ENCODE data around the gene HEXD.
"Not testable (repeated sequence)": the region's sequence is repeated elsewhere in the genome, so short reads cannot be mapped to it uniquely, and the experiment has no call there.

HEXD gene

DNA sequence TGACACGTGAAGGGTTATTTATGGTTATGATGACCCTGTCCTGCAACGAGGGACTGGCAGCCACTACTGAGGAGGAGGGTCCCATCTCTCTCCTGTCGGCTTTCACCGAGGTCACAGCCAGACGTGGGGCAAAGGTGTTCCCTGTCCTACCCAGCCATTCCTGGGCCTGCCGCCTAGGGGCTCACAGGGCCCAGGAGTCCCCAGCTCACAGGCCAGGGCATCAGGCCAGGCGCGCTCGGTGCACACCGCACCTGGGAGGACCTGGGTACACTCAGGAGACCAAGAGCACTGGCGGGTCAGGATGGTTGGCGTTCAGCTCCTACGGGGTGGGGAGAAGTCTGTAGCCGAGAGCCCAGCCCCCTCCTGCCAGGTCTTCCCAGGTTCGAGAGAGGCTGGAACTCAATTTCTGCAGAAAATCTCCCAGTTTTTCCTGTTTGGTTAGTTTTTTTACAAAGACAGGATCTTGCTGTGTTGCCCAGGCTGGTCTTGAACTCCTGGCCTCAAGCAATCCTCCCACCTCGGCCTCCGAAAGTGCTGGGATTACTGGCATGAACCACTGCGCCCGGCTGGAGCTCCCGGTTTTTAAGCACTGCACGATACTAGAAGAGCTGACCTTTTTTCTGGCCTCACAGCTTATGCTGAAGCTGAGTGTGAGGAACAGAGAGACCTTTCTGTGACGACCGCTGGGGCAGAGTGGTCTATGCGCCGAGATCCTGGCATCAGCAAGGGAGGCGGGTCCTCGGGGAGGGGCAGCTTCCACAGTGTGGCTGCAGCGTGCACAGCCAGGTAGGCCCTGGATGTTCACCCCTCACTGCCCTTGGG, 24.7 kb downstream of the HEXD start:
- DNase-seq = no peak

DNA sequence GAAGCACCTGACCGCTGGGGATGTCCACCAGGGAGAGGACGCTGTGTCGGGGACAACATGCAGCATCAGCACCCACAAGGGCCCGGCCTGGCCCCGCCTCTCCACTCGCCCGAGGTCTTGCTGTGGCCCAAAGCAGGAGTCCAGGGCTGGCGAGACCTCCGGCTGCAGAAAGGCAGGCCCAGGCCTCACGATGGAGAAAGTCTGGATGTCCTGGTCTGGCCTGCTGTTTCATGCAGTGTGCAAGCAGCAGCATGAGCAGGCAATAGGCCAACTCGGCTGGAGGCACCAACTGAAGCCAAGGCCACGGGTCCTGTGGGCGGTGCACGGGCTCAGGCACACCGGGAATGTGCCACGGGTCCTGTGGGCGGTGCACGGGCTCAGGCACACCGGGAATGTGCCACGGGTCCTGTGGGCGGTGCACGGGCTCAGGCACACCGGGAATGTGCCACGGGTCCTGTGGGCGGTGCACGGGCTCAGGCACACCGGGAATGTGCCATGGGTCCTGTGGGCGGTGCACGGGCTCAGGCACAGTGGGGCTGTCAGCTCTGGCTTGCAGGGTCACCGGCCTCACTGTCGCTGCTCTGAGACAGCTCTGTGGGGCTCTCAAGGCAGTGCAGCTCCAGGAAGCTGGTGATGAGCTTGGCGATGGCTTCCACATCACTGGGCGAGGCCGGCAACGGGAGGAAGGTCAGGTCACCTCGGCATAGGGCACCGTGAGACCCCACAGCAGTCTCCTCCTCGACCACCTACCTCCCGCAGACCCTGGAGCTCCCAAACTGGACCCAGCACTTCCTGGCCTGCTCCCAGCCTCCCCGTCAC, 25.5 kb downstream of the HEXD start:
- DNase-seq = no peak

DNA sequence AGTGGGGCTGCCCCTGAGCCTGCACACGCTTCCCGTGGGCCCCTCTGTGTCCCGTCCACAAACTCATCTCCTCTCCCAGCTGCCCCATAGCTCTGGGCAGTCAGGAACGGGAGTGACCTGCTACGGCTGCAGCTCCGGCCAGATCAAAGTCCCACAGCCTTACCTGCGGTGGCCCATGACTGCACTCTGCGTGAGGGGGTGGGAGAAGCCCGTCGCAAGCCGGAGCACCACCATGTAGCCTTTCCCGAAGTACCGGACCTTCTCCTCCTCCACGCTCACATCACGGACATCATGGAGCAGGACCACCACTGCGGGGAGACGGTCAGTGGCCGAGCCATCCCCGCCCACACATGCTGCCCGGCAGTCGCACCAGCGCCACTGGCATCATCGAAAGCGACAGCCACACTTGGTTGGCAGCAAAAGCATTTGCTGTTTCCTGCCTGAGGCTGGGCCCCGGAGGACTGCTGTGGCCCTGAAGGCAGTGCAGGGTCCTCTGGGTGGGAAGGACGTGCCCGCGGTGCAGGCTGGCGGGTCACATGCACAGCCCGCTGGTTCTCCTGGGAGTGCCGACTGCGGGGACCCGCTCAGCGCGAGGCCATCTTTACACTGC, 26.2 kb downstream of the HEXD start:
- no peak for DNase-seq

DNA sequence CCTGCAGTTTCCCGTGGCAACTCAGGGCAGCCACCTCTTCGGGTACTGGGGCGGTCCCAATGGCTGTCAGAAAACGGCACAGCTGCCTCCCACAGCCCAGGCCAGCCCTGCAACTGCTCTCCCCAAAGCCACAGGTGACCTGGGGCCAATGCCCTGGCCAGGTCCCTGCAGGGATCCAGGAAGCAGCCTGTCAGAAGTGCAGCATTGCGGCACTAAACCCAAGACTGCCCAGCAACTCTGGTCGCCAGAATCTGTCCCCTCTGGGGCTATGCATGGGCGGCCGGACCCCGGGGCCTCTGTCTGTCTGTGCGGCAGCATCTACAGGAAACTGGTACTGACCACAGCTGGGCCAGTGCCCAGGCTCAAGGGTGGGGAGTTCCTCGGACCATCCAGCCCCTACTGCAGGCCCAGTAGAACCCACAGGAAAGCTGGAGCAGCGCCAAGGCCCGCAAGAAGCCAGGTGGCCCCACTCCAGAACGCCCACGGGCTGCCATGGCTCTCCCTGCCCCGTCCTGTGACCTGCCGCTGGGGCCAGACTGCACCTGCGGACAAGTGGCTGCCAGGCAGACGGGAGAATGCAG, 26.9 kb downstream of the HEXD start:
- no peak for DNase-seq

DNA sequence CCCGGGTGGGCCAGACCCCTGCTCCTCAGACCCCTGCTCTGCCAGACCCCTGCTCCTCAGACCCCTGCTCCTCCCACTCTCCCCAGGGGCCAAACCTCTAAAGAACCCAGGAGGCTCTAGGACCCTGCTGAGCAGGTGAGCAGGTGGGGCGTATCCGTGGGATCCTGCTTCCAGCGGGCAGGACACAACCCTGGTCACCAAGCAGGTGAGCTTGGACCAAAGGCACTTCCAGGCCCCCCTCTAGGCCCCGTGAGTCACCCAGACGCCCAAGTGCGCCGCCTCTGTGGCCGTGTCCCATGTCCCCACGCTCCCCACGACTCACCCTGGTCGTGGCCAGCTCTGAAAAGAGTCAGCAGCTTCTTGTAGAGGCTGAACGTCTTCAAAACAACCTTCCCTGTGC, 27.4 kb downstream of the HEXD start:
- DNase-seq = no peak

DNA sequence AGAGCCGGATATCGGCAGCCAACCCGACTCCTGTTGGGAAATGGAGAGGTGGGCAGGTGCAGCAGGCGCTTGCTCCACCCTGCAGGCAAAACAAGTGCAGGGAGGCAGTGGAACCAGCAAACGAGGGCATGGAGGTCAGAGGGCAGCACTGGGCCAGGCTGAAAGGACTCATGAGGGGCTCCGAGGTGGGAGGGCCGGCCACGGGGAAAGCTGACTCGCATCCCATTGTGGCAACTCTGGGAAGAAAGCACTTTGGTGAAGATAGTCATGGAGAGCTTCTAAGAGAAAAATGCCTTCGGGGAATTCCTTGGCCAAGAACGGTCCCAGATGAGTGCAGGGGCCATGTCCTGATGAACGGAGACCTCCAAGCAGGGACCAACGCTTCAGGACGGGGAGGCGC, 28.0 kb downstream of the HEXD start:
- DNase-seq = no peak

DNA sequence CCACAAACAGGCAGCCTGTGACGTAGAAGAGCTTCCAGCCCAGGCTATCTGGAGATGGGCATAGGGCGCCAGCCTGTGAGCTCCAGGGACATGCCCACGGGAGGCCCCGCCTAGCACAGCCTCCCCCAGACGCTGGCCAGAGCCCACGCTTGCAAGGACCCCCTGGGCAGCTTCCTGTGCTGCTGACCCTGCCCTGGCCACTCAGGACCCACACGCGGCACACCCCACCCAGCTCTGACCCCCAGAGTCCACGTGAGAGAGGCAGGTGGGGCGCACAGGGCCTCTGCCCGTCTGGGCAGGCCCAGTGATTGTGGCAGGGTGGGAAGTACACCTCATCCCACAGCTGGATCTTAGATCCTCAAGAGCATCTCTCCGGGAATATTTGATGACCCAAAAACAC, 28.5 kb downstream of the HEXD start:
- no peak for DNase-seq

DNA sequence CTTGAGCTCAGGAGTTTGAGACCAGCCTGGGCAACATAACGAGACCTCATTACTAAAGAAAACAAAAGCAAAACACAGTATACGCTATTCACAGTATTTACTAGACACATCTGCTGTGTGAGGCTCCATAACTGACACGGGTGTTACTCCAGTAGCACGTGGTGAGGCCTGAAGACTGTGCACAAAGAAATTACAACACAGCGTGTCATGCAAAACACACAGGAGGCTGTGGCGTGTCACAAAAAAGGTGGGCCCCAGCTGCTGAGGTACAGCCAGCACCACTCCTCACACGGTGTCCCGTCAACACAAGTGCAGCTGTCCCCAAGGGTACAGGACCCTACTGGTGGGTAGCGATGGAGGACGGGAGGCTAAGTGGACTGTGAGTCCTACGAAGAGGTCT, 29.7 kb downstream of the HEXD start:
- DNase-seq = no peak

DNA sequence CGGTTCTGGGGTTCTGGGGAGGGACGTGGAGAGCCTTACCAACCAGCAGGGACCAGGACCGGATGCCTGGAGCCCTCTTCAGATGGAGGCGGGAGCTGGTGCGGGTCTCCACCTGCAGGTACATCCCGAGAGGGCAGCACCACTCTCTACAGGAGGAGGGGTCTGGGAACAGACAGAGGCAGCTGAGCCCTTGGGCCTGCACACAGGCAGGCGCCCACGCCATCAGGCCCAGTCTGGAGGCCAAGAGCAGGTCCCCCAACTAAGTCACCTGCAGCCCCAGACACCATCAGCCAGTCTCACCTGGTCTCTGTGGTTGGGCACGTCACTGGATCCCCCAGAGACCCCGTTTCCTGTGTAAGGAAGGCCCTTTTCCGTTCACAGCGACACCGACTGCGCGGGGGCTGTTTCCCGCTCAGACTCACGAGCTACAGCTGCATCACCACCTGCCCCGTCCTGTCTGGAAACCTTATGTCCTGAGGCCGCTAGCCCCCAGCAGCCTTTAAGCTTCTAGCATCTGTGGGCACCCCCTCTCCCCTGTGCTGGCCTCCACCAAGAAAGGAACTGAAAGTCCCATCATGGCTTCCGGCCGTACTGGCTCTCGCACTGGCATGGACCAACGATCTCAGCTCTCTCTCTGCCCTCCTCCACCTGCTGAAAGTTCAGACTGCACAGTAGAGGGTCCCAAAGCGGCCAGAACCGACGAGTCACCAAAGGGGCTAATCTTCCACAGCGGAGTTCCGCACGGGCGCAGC, 31.2 kb downstream of the HEXD start:
- peak; percentile 58 for DNase-seq

DNA sequence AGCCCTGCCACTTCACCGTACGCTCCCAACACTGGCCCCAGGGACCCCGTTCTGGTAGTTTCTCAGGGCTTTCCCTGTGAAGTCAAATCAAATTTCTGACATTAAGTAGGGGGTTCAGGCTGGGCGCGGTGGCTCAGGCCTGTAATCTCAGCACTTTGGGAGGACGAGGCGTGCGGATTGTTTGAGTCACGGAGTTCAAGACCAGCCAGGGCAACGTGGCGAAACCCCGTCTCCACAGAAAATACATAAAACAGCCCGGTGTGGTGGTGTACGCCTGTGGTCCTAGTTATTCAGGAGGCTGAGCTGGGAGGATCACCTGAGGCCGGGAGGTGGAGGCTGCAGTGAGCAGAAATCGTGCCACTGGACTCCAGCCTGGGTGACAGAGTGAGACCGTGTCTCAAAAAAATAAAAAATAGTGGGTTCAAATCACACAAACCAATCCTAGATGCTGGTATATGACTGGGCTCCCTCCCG, 31.8 kb downstream of the HEXD start:
- peak; percentile 37 for DNase-seq

DNA sequence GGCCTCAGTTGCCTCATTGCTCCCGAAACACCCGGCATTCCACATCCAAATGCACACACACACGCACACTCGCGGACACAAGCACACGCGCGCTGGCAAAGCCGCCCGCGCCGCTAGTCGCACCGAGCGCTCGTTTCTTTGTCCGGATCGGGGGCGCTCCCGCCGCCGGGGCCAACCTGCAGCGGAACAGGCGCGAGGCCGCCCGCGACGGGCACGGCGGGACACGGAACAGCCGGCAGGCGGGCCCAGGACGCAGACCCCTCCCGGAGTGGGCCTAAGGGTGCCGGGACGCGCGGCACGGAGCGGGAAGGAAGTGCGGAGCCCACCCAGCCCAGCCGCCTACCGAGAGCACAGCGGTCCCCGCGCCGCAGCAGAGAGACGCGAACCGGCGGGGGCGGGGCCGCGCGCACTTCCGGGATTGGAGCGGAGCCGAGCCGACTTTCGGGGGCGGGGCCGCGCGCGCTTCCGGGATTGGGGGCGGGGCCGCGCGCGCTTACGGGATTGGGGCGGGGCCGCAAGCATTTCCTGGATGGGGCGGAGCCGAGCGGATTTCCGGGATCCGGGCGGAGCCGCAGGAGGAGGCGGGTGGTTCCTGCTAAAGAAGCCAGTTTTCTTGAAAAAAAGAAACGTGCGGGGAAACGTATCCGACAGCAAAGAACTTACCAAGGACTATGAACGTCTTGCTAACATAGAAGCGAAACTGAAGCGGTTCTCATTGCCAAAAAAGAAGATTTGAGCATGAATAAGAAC, 32.4 kb downstream of the HEXD start, which contains the start of gene CYBC1:
TSS of gene CYBC1 (minus strand) at position 396 of the 750 bp plus-strand sequence. CDS start 1,498 bp downstream, outside the sequence.
- peak; percentile 94 for DNase-seq

DNA sequence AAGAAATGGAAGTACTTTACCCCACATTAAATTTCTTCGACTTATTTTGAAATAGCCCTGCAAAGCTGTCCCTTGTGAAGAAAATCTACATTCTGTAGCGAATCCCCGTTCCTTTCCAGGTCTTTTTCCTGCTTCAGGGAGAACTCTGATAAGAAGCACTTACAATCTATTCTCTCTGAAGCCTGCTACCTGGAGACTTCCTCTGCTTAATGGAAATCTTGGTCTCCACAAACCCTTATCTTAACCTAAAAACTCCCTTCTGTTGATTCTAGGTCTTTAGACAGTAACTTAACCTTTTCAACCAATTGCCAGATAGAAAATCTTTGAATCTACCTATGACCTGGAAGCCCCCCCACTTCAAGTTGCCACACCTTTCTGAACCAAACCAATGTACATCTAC, 34.0 kb downstream of the HEXD start:
- no peak for DNase-seq

DNA sequence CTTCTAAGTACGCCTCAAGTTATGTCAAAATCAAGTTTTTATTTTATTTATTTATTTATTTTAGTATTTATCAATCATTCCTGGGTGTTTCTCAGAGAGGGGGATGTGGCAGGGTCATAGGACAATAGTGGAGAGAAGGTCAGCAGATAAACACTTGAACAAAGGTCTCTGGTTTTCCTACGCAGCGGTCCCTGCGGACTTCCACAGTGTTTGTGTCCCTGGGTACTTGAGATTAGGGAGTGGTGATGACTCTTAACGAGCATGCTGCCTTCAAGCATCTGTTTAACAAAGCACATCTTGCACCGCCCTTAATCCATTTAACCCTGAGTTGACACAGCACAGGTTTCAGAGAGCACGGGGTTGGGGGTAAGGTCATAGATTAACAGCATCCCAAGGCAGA, 35.0 kb downstream of the HEXD start:
- DNase-seq = not testable (repeated sequence)

DNA sequence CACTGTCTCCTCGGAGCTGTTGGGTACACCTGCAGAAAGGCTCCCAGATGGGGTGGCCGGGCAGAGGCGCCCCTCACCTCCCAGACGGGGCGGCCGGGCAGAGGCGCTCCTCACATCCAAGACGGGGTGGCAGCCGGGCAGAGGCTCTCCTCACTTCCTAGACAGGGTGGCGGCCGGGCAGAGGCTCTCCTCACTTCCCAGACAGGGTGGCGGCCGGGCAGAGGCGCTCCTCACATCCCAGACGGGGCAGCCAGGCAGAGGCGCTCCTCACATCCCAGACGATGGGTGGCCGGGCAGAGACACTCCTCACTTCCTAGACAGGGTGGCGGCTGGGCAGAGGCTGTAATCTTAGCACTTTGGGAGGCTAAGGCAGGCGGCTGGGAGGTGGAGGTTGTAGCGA, 35.6 kb downstream of the HEXD start:
- not testable (repeated sequence) for DNase-seq

DNA sequence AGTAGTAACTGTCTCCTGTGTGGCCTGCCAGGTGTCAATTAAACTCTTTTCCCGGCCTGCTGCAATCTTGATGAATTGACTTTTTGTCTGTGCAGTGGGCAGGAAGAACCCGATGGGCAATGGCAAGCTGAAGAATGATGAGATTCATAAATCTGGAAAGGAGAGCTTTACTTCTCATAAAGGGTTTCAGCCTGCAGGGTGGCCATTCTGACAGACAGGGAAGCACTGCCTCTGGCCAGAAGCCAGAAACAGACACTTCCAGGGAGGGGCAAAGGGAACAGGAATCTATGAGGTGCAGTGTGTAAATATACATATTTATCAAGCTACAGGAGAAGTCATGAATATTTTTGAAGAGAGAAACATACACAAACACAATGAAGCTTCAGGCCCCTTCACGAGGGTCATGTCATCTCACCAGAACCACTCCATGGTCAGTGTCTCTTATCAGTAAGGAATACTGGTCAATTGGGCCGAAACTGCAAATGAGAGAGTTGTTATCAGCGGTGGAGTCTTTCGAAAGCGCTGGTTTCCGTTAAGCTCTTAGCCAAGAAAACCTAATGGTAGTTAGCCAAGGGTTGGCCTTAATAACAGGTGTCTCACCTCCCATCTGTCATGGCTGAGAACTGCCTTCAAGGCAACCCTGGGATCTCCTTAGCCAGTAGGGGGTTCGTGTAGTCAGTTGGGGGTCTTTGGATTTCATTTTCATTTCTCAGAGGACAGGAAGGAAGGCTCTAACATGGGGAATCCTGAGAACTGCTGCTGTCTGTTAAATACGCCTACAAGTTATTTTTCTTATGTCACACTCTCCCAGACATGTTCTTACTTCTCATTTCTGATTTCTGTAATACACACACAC, 39.2 kb downstream of the HEXD start:
- DNase-seq = no peak

DNA sequence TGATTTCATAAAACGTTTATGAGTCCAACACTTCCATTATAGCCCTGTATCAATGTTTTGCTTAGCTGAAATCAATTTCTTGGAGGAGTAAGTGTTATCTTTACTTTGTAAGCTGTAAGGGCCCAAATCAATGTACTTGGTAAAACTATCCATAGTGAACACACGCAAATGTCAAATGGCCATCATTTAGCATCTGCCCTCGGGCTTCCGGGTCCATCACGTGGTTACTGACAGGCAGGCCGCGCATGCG, 39.7 kb downstream of the HEXD start:
- no peak for DNase-seq

DNA sequence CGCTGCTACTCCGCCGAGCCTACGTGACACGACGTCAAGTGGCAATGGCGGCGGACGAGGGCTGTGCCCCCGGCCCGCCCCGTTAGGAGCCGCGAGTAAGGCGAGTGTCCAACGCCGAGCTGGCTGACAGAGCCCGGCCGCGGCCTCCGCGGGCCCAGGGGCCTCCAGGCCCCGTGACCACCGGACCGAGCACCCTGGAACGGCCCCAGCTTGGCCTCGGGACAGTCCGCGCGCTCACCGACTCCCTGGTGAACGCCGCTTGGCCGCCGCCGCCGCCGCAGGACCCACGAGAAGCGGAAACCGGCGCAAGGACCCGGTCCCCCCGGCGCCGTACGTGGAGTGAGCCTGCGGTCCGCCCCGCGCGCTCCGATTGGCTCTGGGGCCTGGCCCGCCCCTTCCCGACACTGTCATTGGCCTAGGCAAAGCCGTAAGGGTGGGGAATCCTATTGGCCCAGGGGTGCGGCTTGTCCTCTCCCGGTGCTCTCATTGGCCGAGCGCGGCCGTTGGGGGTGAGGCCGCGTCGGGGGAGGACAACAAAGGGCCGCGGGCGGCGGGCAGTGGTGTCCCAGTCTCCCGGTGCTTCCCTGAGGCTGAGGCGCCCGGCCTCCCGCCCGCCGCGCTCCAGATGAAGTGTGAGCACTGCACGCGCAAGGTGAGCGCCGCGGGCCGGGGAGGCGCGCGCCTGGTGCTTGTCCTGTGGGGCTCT, 40.2 kb downstream of the HEXD start, which contains the start of gene NARF:
TSS of gene NARF (plus strand) at position 563 of the 706 bp plus-strand sequence. CDS start at position 626, 63 bp downstream.
- peak; percentile 93 for DNase-seq

DNA sequence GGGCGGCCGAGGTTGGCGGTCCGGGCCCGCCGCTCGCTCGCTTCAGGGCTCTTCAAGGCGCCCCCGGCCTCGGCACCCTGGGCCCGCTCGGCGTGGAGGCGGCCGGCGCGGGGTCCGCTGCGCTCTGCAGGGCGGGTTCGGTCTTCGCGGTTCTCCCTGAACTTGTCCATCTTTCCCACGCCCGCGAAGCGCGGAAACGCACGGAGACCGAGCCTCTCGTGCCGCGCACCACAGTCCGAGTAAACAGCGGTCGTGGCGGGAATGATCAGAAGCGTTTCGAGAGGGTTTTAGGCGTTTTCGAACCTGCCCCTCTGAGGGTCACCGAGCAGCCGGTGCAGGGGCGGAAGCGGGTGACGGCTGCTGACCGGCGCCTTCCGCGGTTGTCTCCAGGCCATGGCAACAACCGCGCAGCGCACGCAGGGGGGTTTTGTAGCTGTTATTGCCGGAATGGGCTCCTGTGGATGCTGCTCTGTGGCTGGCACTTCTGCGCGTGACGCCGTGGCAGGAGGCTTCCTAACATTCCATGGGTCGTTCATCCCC, 40.8 kb downstream of the HEXD start:
- DNase-seq = peak; percentile 14

DNA sequence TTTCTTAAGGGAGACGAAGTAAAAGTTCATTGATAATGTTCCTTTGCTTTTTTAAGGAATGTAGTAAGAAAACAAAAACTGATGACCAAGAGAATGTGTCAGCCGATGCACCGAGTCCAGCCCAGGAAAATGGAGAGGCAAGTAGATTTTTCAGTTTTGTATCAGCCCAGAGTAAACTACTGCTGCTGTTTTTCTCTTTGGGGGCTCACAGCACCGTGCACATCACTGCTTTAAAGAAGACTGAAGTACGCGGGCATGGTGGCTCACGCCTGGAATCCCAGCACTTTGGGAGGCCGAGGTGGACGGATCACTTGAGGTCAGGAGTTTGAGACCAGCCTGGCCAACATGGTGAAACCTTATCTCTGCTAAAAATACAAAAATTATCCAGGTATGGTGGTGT, 41.8 kb downstream of the HEXD start:
- not testable (repeated sequence) for DNase-seq

All from activated CD4-positive, alpha-beta T cell treated with anti-CD3 and anti-CD28 coated beads, Interleukin-2, amount 50 U/mL, for 1 hour (primary cell).